ENCODE data around the gene CES1.

GRCh38 chr16:55812951-55813350, 19.9 kb downstream of the CES1 start:
- TF ChIP-seq, protein P1, sequence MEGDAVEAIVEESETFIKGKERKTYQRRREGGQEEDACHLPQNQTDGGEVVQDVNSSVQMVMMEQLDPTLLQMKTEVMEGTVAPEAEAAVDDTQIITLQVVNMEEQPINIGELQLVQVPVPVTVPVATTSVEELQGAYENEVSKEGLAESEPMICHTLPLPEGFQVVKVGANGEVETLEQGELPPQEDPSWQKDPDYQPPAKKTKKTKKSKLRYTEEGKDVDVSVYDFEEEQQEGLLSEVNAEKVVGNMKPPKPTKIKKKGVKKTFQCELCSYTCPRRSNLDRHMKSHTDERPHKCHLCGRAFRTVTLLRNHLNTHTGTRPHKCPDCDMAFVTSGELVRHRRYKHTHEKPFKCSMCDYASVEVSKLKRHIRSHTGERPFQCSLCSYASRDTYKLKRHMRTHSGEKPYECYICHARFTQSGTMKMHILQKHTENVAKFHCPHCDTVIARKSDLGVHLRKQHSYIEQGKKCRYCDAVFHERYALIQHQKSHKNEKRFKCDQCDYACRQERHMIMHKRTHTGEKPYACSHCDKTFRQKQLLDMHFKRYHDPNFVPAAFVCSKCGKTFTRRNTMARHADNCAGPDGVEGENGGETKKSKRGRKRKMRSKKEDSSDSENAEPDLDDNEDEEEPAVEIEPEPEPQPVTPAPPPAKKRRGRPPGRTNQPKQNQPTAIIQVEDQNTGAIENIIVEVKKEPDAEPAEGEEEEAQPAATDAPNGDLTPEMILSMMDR (IDR thresholded peaks at IDR 0.05; ENCODE audit: low read length) = no peak
- TF ChIP-seq EZH2 (optimal IDR thresholded peaks at IDR 0.05; ENCODE audit: low read depth, low read length) (no peak), EZH2phosphoT487 (IDR thresholded peaks at IDR 0.05; ENCODE audit: low read length) (no peak)

Data from MM.1S (cell line).